ENCODE results near the gene CRIM1.

GRCh38 chr2:36430549-36430948 is 75.0 kb downstream of the CRIM1 start:
- no peak for TF ChIP-seq CTCF (IDR thresholded peaks at IDR 0.05)
- no peak for TF ChIP-seq POLR2A (IDR thresholded peaks at IDR 0.05)
